K562 (cell line): ENCODE data around the gene ITGB5. TPM values are rescaled to one million over a fixed set of nuclear protein-coding genes. Genes with fewer than 3 reads are reported as not detected.

Experiments used
- ATAC-seq: fragments of 200-7000 bp; cut with Tn5 transposase; 3 replicates; pipeline ENCODE4 v1.9.1; 2020; ENCODE audit warnings: moderate library complexity
- BruUV-seq: library from RNA; stranded (reverse); fragments of 400-500 nt; replicated peaks from 2 replicates; lab custom pipeline; 2021; lab: Mats Ljungman, UMichigan
- CTCF ChIA-PET: fragments of 300-600 bp; formaldehyde crosslinking; extraction: SDS; loops from one replicate; lab custom pipeline; 2021; ENCODE audit warnings: low intra/inter-chr PET ratio; lab: Yijun Ruan, JAX
- POLR2A ChIA-PET: fragments of 300-600, 350-650 bp; sonication (Branson Sonifier 250); formaldehyde crosslinking; extraction: SDS; loops from one replicate; lab custom pipeline; 2021; ENCODE audit warnings: antibody characterized with exemption, inconsistent platforms; lab: Yijun Ruan, JAX
- DNase-seq, 4 experiments: peaks; one replicate each; pipeline versions ENCODE4 v3.0.0 to v3.0.0-alpha.2; 2011 to 2018; ENCODE audit warnings: low spot score in 3 of 4, mixed read lengths in 3 of 4; ENCODE audit errors: extremely low read depth in 1 of 4
- FAIRE-seq: peaks from 2 replicates; lab custom pipeline; 2011; peaks lifted over from hg19 to GRCh38; lab: Jason Lieb, UNC
- H2AFZ ChIP-seq: 2 replicates; pipeline ENCODE4 v1.6.0; 2011; ENCODE audit warnings: low read depth, low read length, control low read depth, inconsistent platforms
- H3K27ac ChIP-seq: fragments of 200-600 bp; 3 replicates; pipeline ENCODE4 v1.8.0; 2011; ENCODE audit warnings: low read depth, mild to moderate bottlenecking, control low read depth, inconsistent platforms, low read length, moderate library complexity, mixed read lengths; ENCODE audit errors: extremely low read depth
- H3K27me3 ChIP-seq, 2 experiments: fragments of 300-600 bp in 1 of 2; 2 replicates in 1 of 2; 3 replicates in 1 of 2; pipeline versions ENCODE4 v1.6.0 to v1.8.0; 2011; ENCODE audit warnings: inconsistent platforms in 2 of 2, low read length in 2 of 2, mild to moderate bottlenecking in 1 of 2, mixed read lengths in 1 of 2, moderate library complexity in 1 of 2; ENCODE audit not compliant: control insufficient read depth in 2 of 2, insufficient read depth in 2 of 2
- H3K36me3 ChIP-seq: fragments of 300-600 bp; 3 replicates; pipeline ENCODE4 v1.8.0; 2011; ENCODE audit warnings: mild to moderate bottlenecking, low read length, inconsistent platforms; ENCODE audit not compliant: control insufficient read depth, insufficient read depth
- H3K4me1 ChIP-seq, 2 experiments: fragments of 200-600 bp in 1 of 2; replicated peaks in 1 of 2; 2 replicates in 1 of 2; 3 replicates in 1 of 2; pipeline versions ENCODE4 v1.5.1 to v1.8.0; 2011; ENCODE audit warnings: inconsistent platforms in 2 of 2, low read length in 2 of 2, mild to moderate bottlenecking in 1 of 2, mixed read lengths in 1 of 2, moderate library complexity in 1 of 2; ENCODE audit not compliant: control insufficient read depth in 2 of 2, insufficient read depth in 2 of 2
- H3K4me2 ChIP-seq: 2 replicates; pipeline ENCODE4 v1.6.1; 2011; ENCODE audit warnings: low read length, control low read depth, inconsistent platforms, mixed read lengths; ENCODE audit not compliant: insufficient read depth
- H3K4me3 ChIP-seq: fragments of 200-600 bp; sonication (generic), shearing (Covaris generic); 2 replicates; pipeline ENCODE4 v1.5.1; 2016; ENCODE audit warnings: control low read depth, inconsistent platforms
- H3K79me2 ChIP-seq: fragments of 200-600 bp; 3 replicates; pipeline ENCODE4 v1.8.0; 2011; ENCODE audit warnings: low read length, inconsistent platforms; ENCODE audit not compliant: control insufficient read depth, insufficient read depth
- H3K9ac ChIP-seq, 2 experiments: 2 replicates each; pipeline versions ENCODE4 v1.6.0 to v1.6.1; 2011; ENCODE audit warnings: low read depth in 2 of 2, low read length in 2 of 2, control low read depth in 1 of 2, inconsistent platforms in 1 of 2, mild to moderate bottlenecking in 1 of 2, mixed read lengths in 1 of 2; ENCODE audit not compliant: insufficient read depth in 1 of 2
- H3K9me1 ChIP-seq: one replicate; pipeline ENCODE4 v1.6.0; 2011; ENCODE audit warnings: inconsistent platforms, mild to moderate bottlenecking, low read length, moderate library complexity; ENCODE audit not compliant: control insufficient read depth, insufficient read depth
- H3K9me3 ChIP-seq: replicated peaks from 2 replicates; pipeline ENCODE4 v1.5.1; 2011; ENCODE audit warnings: low read depth, low read length, inconsistent platforms; ENCODE audit not compliant: control insufficient read depth, insufficient read depth
- H4K20me1 ChIP-seq: replicated peaks from 2 replicates; pipeline ENCODE4 v1.6.1; 2011; ENCODE audit warnings: low read length, inconsistent platforms, mixed read lengths; ENCODE audit not compliant: control insufficient read depth, insufficient read depth
- CBX2 ChIP-seq: fragments of 200-600 bp; sonication (generic); IDR thresholded peaks from one replicate; pipeline ENCODE4 v1.6.1; 2012; ENCODE audit warnings: mild to moderate bottlenecking, low read length, inconsistent platforms; ENCODE audit not compliant: insufficient read depth, poor library complexity, severe bottlenecking
- MLLT1 ChIP-seq, 2 experiments: fragments of 450-650 bp; IDR thresholded peaks; 2 replicates each; pipeline ENCODE4 v1.6.1; 2016
- SPI1 ChIP-seq: IDR thresholded peaks from 2 replicates; pipeline ENCODE4 v1.6.1; 2011; ENCODE audit warnings: low read depth, low read length, control low read depth, borderline replicate concordance
- ZSCAN32 ChIP-seq: fragments of 450-650 bp; formaldehyde crosslinking; IDR thresholded peaks from 2 replicates; pipeline ENCODE4 v1.4.0; 2020; ENCODE audit warnings: mild to moderate bottlenecking, moderate library complexity
- WGBS: fragments of 100-300 bp; shearing (Covaris generic); methylation state at CpG from one replicate; pipeline ENCODE4 v1.1.6; 2016; ENCODE audit warnings: low coverage, mixed read lengths; ENCODE audit not compliant: insufficient coverage; ENCODE audit errors: missing lambda C conversion rate; 5-methylcytosine and 5-hydroxymethylcytosine counted together
- in situ Hi-C: fragments of 300-500 bp; cut with MboI; formaldehyde crosslinking; loops from 4 replicates; pipeline ENCODE4 v1.15.0; 2018; ENCODE audit warnings: inconsistent platforms, mixed read lengths
- intact Hi-C: fragments of 100-400 bp; cut with micrococcal nuclease; formaldehyde crosslinking; loops from 2 replicates; pipeline ENCODE4 v1.14.2; 2022
- polyA plus RNA-seq, 8 experiments: library from polyadenylated mRNA; depleted of rRNA in 4 of 8; stranded (reverse) in 5 of 8; unstranded in 3 of 8; fragments of >200 nt; fragmentation: Nextera tagmentation in 2 of 8; fragmentation: Illumina TruSeq in 1 of 8; extraction: Ambion mirVana in 2 of 8; extraction: Trizol in 1 of 8; gene quantifications; 2 replicates each; pipeline versions ENCODE4 v1.2.1 to v1.2.3, GENCODE V29; 2011 to 2014; ENCODE audit warnings: inconsistent platforms in 1 of 8, missing spikeins in 1 of 8
- total RNA-seq, 7 experiments: library from RNA; depleted of rRNA in 6 of 7; stranded (reverse); fragments of >200 nt in 6 of 7; fragmentation: Illumina TruSeq in 2 of 7; extraction: Trizol in 2 of 7; gene quantifications; 2 replicates each; pipeline versions ENCODE4 v1.2.1 to v1.2.3, GENCODE V29; 2011 to 2021; ENCODE audit warnings: low replicate concordance in 1 of 7

Gene ITGB5
- total and polyA plus RNA-seq, 9 of the 15 experiments (the other 6 are each of a cell fraction or from before 2014, with no cell fraction given): 1.7 to 46.8 (median 9.9) TPM

- H4K20me1 ChIP-seq: no peaks in the 10 kb centered on the region
- whole genome bisulfite sequencing: 85% methylated on average over 4 of the region's 6 CpGs
- H3K9ac ChIP-seq: no peak overlapping the region
- no TSS peak for BruUV-seq
- no peak overlapping the region for H3K4me2 ChIP-seq
- POLR2A ChIA-PET: interaction anchor here (0.6 kb wide), 1 partner anchor 66 kb away, joined by 3 read pairs; no protein-coding TSS in a partner anchor
- no peak overlapping the region for H2AFZ ChIP-seq
- no peaks in the 10 kb centered on the region for H3K27me3 ChIP-seq
- no peaks in the 10 kb centered on the region for H3K79me2 ChIP-seq
- no peak for ATAC-seq
- H3K9me3 ChIP-seq: no peaks in the 10 kb centered on the region
- TF ChIP-seq SPI1: peak; percentile 26; the same call in 1 of the 2 replicates
- no peak for TF ChIP-seq ZSCAN32
- no peaks in the 10 kb centered on the region for H3K9me1 ChIP-seq
- H3K4me1 ChIP-seq: peaks cover 9 to 16% of the 10 kb centered on the region in 2 experiments; a peak in 4 of 5 replicates
- CTCF ChIA-PET: no interaction called here
- H3K27ac ChIP-seq: no peak overlapping the region
- no peak for FAIRE-seq
- intact Hi-C loops (loop anchor here (10.0 kb wide), 1 partner anchor 55 kb away; the partner anchor contains the start of gene ITGB5), in situ Hi-C loops (no loop called here)
- DNase-seq: no peak
- H3K4me3 ChIP-seq: no peak overlapping the region
- H3K36me3 ChIP-seq: no peaks in the 10 kb centered on the region; the same call in 2 of the 3 replicates
Measured at GRCh38 chr3:124829819-124830554, 57.2 kb downstream of the ITGB5 start.

GRCh38 chr3:124829178-124829818 is 57.9 kb downstream of the ITGB5 start:
- Histone ChIP-seq H3K4me3 (no peak overlapping the region), H3K27me3 (no peaks in the 10 kb centered on the region), H3K36me3 (no peaks in the 10 kb centered on the region; the same call in 2 of the 3 replicates), H3K79me2 (no peaks in the 10 kb centered on the region), H3K9ac (no peak overlapping the region), H4K20me1 (no peaks in the 10 kb centered on the region), H3K4me1 (peaks cover 9 to 12% of the 10 kb centered on the region in 2 experiments; a peak in 4 of 5 replicates), H3K4me2 (no peak overlapping the region), H2AFZ (no peak overlapping the region), H3K27ac (no peak overlapping the region), H3K9me3 (no peaks in the 10 kb centered on the region), H3K9me1 (no peaks in the 10 kb centered on the region)
- WGBS: 77% methylated on average over 13 of the region's 15 CpGs
- no peak for DNase-seq
- no peak for ATAC-seq
- in situ Hi-C loops (no loop called here), intact Hi-C loops (no loop called here)
- no TSS peak for BruUV-seq
- FAIRE-seq: no peak
- CTCF ChIA-PET: no interaction called here
- no peak for TF ChIP-seq CBX2
- no peak for TF ChIP-seq MLLT1 (IDR thresholded peaks at IDR 0.05)
- POLR2A ChIA-PET: interaction anchor here (0.6 kb wide), 1 partner anchor 65 kb away, joined by 3 read pairs; no protein-coding TSS in a partner anchor
